ENCODE results near the gene KRT31.
A peak's percentile ranks its signal among the peaks of the same experiment; 100 is the strongest.
"Not testable (repeated sequence)": the region's sequence is repeated elsewhere in the genome, so short reads cannot be mapped to it uniquely, and the experiment has no call there.

The KRT31 gene

GRCh38 chr17:41417576-41418015 lies 20.2 kb upstream of the KRT31 start:
- peak; percentile 42 for DNase-seq (ENCODE audit: low read depth, low spot score)

- DNase-seq (ENCODE audit: low read depth, low spot score) = no peak
Observed at GRCh38 chr17:41417127-41417526, 19.7 kb upstream of the KRT31 start.

GRCh38 chr17:41416479-41416878 lies 19.1 kb upstream of the KRT31 start:
- DNase-seq (ENCODE audit: low read depth, low spot score) = no peak

GRCh38 chr17:41415833-41416335 lies 18.5 kb upstream of the KRT31 start:
- no peak for DNase-seq (ENCODE audit: low read depth, low spot score)

- DNase-seq (ENCODE audit: low read depth, low spot score) = no peak
Observed at GRCh38 chr17:41415411-41415810, 18.0 kb upstream of the KRT31 start.

- no peak for DNase-seq (ENCODE audit: low read depth, low spot score)
Observed at GRCh38 chr17:41413982-41414381, 16.6 kb upstream of the KRT31 start.

GRCh38 chr17:41413353-41413957 lies 16.0 kb upstream of the KRT31 start:
- DNase-seq (ENCODE audit: low read depth, low spot score) = peak; percentile 52

- no peak for DNase-seq (ENCODE audit: low read depth, low spot score)
Observed at GRCh38 chr17:41411072-41411840, 13.8 kb upstream of the KRT31 start.

- no peak for DNase-seq (ENCODE audit: low read depth, low spot score)
Observed at GRCh38 chr17:41407226-41407625, 9.8 kb upstream of the KRT31 start.

GRCh38 chr17:41406205-41406604 lies 8.8 kb upstream of the KRT31 start:
- DNase-seq (ENCODE audit: low read depth, low spot score) = no peak

GRCh38 chr17:41404024-41404671 lies 6.7 kb upstream of the KRT31 start:
- no peak for DNase-seq (ENCODE audit: low read depth, low spot score)

- DNase-seq (ENCODE audit: low read depth, low spot score) = no peak
Observed at GRCh38 chr17:41403404-41404023, 6.1 kb upstream of the KRT31 start.

- DNase-seq (ENCODE audit: low read depth, low spot score) = no peak
Observed at GRCh38 chr17:41402161-41402560, 4.8 kb upstream of the KRT31 start.

- no peak for DNase-seq (ENCODE audit: low read depth, low spot score)
Observed at GRCh38 chr17:41396340-41396739, 1.1 kb downstream of the KRT31 start.

GRCh38 chr17:41395611-41396010 lies 1.8 kb downstream of the KRT31 start:
- no peak for DNase-seq (ENCODE audit: low read depth, low spot score)

GRCh38 chr17:41395044-41395443 lies 2.4 kb downstream of the KRT31 start:
- DNase-seq (ENCODE audit: low read depth, low spot score) = not testable (repeated sequence)

- DNase-seq (ENCODE audit: low read depth, low spot score) = no peak
Observed at GRCh38 chr17:41394254-41394996, 3.0 kb downstream of the KRT31 start.

- no peak for DNase-seq (ENCODE audit: low read depth, low spot score)
Observed at GRCh38 chr17:41393826-41394225, 3.6 kb downstream of the KRT31 start.

GRCh38 chr17:41393294-41393693 lies 4.1 kb downstream of the KRT31 start:
- no peak for DNase-seq (ENCODE audit: low read depth, low spot score)

- DNase-seq (ENCODE audit: low read depth, low spot score) = no peak
Observed at GRCh38 chr17:41392278-41392677, 5.1 kb downstream of the KRT31 start.

GRCh38 chr17:41391535-41391934 lies 5.9 kb downstream of the KRT31 start:
- DNase-seq (ENCODE audit: low read depth, low spot score) = no peak

Data from iPS DF 19.7 (cell line).